Measurements from ENCODE around the gene LMLN. TPM values are rescaled to one million over a fixed set of nuclear protein-coding genes. Genes with fewer than 3 reads are reported as not detected.

The LMLN gene
- polyA plus RNA-seq, 2 donors: 1.3 to 2.4 TPM

- H3K36me3 ChIP-seq (ENCODE audit: control insufficient read depth in 2 of 2, insufficient read depth in 2 of 2, low read length in 1 of 2): no peaks in the 10 kb centered on the region
- H3K4me1 ChIP-seq (ENCODE audit: control insufficient read depth in 2 of 2, insufficient read depth in 2 of 2, low read length in 1 of 2): no peaks in the 10 kb centered on the region
- H3K27ac ChIP-seq (ENCODE audit: low read depth in 2 of 2, low read length in 1 of 2): no peak overlapping the region
- 70 to 79% methylated on average over 3 of the region's 3 CpGs for whole genome bisulfite sequencing, 2 donors
- H3K4me3 ChIP-seq (ENCODE audit: low read depth in 1 of 2, low read length in 2 of 2): no peak overlapping the region
- H3K9me3 ChIP-seq (ENCODE audit: control insufficient read depth in 2 of 2, insufficient read depth in 1 of 2, low read depth in 1 of 2, low read length in 1 of 2): no peaks in the 10 kb centered on the region
- no peaks in the 10 kb centered on the region for H3K27me3 ChIP-seq (ENCODE audit: control insufficient read depth in 1 of 2, insufficient read depth in 2 of 2, low read length in 2 of 2)
Observed at GRCh38 chr3:197970588-197970987, 10.6 kb downstream of the LMLN start.

DNA sequence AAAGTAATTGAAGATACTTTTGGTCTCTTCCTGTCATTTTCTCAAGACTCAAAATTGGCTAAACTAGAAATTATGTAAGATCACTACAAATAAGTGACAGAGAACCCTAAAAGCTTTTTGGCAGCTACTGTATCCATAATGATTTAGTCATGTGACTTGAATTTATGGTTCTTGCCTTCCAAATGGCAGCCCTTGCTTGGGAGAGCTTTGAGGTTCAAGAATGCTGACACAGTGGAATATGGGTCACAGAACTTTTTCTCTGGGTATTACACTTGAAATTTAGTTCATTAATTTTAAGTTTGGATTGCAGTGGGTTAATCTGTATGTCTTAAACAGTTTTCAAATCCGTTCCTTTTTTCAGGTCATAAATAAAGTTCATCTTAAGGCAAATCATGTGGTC, 14.0 kb downstream of the LMLN start:
- Histone ChIP-seq H3K4me3 (ENCODE audit: low read depth in 1 of 2, low read length in 2 of 2) (no peak overlapping the region), H3K36me3 (ENCODE audit: control insufficient read depth in 2 of 2, insufficient read depth in 2 of 2, low read length in 1 of 2) (no peaks in the 10 kb centered on the region), H3K4me1 (ENCODE audit: control insufficient read depth in 2 of 2, insufficient read depth in 2 of 2, low read length in 1 of 2) (no peaks in the 10 kb centered on the region), H3K27me3 (ENCODE audit: control insufficient read depth in 1 of 2, insufficient read depth in 2 of 2, low read length in 2 of 2) (no peaks in the 10 kb centered on the region), H3K9me3 (ENCODE audit: control insufficient read depth in 2 of 2, insufficient read depth in 1 of 2, low read depth in 1 of 2, low read length in 1 of 2) (no peaks in the 10 kb centered on the region), H3K27ac (ENCODE audit: low read depth in 2 of 2, low read length in 1 of 2) (no peak overlapping the region)
- WGBS, 2 donors: 74 to 87% methylated on average over 1 of the region's 1 CpG

DNA sequence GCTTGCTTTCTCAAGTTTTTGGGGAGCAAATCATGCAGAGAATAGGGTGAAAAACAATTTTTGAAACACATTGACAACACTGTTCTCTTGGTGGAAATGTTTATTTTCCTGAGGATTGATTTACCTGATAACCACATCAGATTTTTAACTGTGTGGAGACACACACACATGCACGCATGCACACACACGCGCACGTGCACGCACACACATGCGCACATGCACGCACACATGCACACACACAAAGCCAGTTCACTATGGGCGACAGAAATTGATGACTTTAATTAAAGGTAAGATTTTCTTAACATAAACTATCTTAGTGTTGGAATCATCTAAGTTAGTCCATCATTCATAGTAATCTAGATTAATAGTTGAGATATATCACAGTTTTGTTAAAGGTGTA, 15.3 kb downstream of the LMLN start:
- Histone ChIP-seq H3K4me3 (ENCODE audit: low read depth in 1 of 2, low read length in 2 of 2) (no peak overlapping the region), H3K27ac (ENCODE audit: low read depth in 2 of 2, low read length in 1 of 2) (no peak overlapping the region), H3K27me3 (ENCODE audit: control insufficient read depth in 1 of 2, insufficient read depth in 2 of 2, low read length in 2 of 2) (no peaks in the 10 kb centered on the region), H3K36me3 (ENCODE audit: control insufficient read depth in 2 of 2, insufficient read depth in 2 of 2, low read length in 1 of 2) (no peaks in the 10 kb centered on the region), H3K9me3 (ENCODE audit: control insufficient read depth in 2 of 2, insufficient read depth in 1 of 2, low read depth in 1 of 2, low read length in 1 of 2) (no peaks in the 10 kb centered on the region), H3K4me1 (ENCODE audit: control insufficient read depth in 2 of 2, insufficient read depth in 2 of 2, low read length in 1 of 2) (no peaks in the 10 kb centered on the region)
- WGBS, 2 donors: 97 to 98% methylated on average over 8 of the region's 8 CpGs

DNA sequence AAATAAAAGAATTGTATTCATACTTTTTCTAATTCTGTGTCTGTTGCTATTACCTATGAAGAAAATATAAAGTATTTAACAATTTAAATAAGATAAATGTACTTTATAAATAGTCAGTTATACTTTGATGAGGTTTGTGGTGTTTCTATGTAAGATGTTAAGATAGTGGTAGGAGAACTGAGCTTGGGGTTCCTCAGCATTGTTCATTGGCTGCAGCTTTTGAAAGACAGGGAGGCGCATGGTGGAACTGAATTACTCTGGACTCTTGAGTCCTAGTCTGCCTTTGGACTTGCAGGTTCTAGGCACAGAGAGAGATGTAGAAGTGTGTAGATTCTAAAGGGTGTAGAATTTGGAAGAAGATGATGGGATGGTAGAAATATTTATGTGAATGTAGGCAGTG, 23.1 kb downstream of the LMLN start:
- Histone ChIP-seq H3K4me3 (ENCODE audit: low read depth in 1 of 2, low read length in 2 of 2) (no peak overlapping the region), H3K27ac (ENCODE audit: low read depth in 2 of 2, low read length in 1 of 2) (no peak overlapping the region), H3K4me1 (ENCODE audit: control insufficient read depth in 2 of 2, insufficient read depth in 2 of 2, low read length in 1 of 2) (no peaks in the 10 kb centered on the region), H3K27me3 (ENCODE audit: control insufficient read depth in 1 of 2, insufficient read depth in 2 of 2, low read length in 2 of 2) (no peaks in the 10 kb centered on the region), H3K36me3 (ENCODE audit: control insufficient read depth in 2 of 2, insufficient read depth in 2 of 2, low read length in 1 of 2) (no peaks in the 10 kb centered on the region), H3K9me3 (ENCODE audit: control insufficient read depth in 2 of 2, insufficient read depth in 1 of 2, low read depth in 1 of 2, low read length in 1 of 2) (no peaks in the 10 kb centered on the region)
- 96 to 97% methylated on average over 1 of the region's 1 CpG for WGBS, 2 donors

DNA sequence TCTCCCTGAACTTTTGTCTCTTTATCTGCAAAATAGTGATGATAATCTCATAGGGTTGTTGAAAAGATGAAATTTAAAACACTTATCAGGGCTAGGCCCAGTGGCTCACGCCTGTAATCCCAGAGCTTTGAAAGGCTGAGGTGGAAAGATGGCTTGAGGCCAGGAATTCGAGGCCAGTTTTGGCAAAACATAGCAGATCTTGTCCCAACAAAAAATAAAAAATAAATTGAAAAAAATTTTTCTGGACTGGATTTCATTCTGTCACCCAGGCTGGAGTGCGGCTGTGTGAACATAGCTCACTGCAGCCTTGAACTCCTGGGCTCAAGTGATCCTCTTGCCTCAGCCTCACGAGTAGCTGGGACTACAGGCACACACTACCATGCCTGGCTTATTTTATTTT, 29.6 kb downstream of the LMLN start:
- Histone ChIP-seq H3K27ac (ENCODE audit: low read depth in 2 of 2, low read length in 1 of 2) (no peak overlapping the region), H3K27me3 (ENCODE audit: control insufficient read depth in 1 of 2, insufficient read depth in 2 of 2, low read length in 2 of 2) (no peaks in the 10 kb centered on the region), H3K4me1 (ENCODE audit: control insufficient read depth in 2 of 2, insufficient read depth in 2 of 2, low read length in 1 of 2) (no peaks in the 10 kb centered on the region), H3K9me3 (ENCODE audit: control insufficient read depth in 2 of 2, insufficient read depth in 1 of 2, low read depth in 1 of 2, low read length in 1 of 2) (no peaks in the 10 kb centered on the region), H3K36me3 (ENCODE audit: control insufficient read depth in 2 of 2, insufficient read depth in 2 of 2, low read length in 1 of 2) (peaks cover 0 to 6% of the 10 kb centered on the region in 2 donors), H3K4me3 (ENCODE audit: low read depth in 1 of 2, low read length in 2 of 2) (no peak overlapping the region)
- WGBS, 2 donors: 72 to 74% methylated on average over 4 of the region's 4 CpGs

- 68 to 98% methylated on average over 1 of the region's 1 CpG for WGBS, 2 donors
- no peak overlapping the region for H3K27ac ChIP-seq (ENCODE audit: low read depth in 2 of 2, low read length in 1 of 2)
- no peaks in the 10 kb centered on the region for H3K4me1 ChIP-seq (ENCODE audit: control insufficient read depth in 2 of 2, insufficient read depth in 2 of 2, low read length in 1 of 2)
- H3K36me3 ChIP-seq (ENCODE audit: control insufficient read depth in 2 of 2, insufficient read depth in 2 of 2, low read length in 1 of 2): peaks cover 0 to 6% of the 10 kb centered on the region in 2 donors
- H3K27me3 ChIP-seq (ENCODE audit: control insufficient read depth in 1 of 2, insufficient read depth in 2 of 2, low read length in 2 of 2): no peaks in the 10 kb centered on the region
- H3K9me3 ChIP-seq (ENCODE audit: control insufficient read depth in 2 of 2, insufficient read depth in 1 of 2, low read depth in 1 of 2, low read length in 1 of 2): no peaks in the 10 kb centered on the region
- H3K4me3 ChIP-seq (ENCODE audit: low read depth in 1 of 2, low read length in 2 of 2): no peak overlapping the region
Observed at GRCh38 chr3:197994736-197995135, 34.7 kb downstream of the LMLN start.

- 84 to 94% methylated on average over 5 of the region's 5 CpGs for WGBS, 2 donors
Observed at GRCh38 chr3:197996855-197997254, 36.8 kb downstream of the LMLN start.

DNA sequence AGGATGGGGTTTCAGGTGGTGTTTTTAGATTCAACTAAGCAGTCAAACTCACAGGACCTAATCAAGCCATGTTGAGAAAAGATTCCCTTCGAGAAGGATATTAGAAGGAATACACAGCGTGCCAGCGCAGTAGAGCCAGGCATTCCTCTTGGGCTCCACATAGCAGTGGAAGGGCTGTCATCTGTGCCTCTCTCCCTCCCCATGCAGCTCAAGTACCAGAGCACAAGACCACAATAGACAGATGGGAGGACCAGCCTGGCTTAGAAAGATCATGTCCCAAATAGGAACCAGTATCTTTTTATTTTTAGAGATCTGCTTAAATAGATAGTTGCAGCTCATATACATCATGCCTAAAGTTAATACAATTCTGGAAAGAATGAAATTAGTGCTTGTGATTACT, 37.9 kb downstream of the LMLN start:
- H3K27me3 ChIP-seq (ENCODE audit: control insufficient read depth in 1 of 2, insufficient read depth in 2 of 2, low read length in 2 of 2): no peaks in the 10 kb centered on the region
- H3K4me3 ChIP-seq (ENCODE audit: low read depth in 1 of 2, low read length in 2 of 2): no peak overlapping the region
- peaks cover 0 to 4% of the 10 kb centered on the region in 2 donors for H3K36me3 ChIP-seq (ENCODE audit: control insufficient read depth in 2 of 2, insufficient read depth in 2 of 2, low read length in 1 of 2)
- no peaks in the 10 kb centered on the region for H3K4me1 ChIP-seq (ENCODE audit: control insufficient read depth in 2 of 2, insufficient read depth in 2 of 2, low read length in 1 of 2)
- no peaks in the 10 kb centered on the region for H3K9me3 ChIP-seq (ENCODE audit: control insufficient read depth in 2 of 2, insufficient read depth in 1 of 2, low read depth in 1 of 2, low read length in 1 of 2)
- 97 to 100% methylated on average over 3 of the region's 3 CpGs for WGBS, 2 donors
- no peak overlapping the region for H3K27ac ChIP-seq (ENCODE audit: low read depth in 2 of 2, low read length in 1 of 2)

More at GRCh38 chr3:197996855-197997254, 36.8 kb downstream of the LMLN start:
- Histone ChIP-seq H3K9me3 (ENCODE audit: control insufficient read depth in 2 of 2, insufficient read depth in 1 of 2, low read depth in 1 of 2, low read length in 1 of 2) (no peaks in the 10 kb centered on the region), H3K27me3 (ENCODE audit: control insufficient read depth in 1 of 2, insufficient read depth in 2 of 2, low read length in 2 of 2) (no peaks in the 10 kb centered on the region), H3K4me3 (ENCODE audit: low read depth in 1 of 2, low read length in 2 of 2) (no peak overlapping the region), H3K36me3 (ENCODE audit: control insufficient read depth in 2 of 2, insufficient read depth in 2 of 2, low read length in 1 of 2) (peaks cover 0 to 4% of the 10 kb centered on the region in 2 donors), H3K27ac (ENCODE audit: low read depth in 2 of 2, low read length in 1 of 2) (no peak overlapping the region), H3K4me1 (ENCODE audit: control insufficient read depth in 2 of 2, insufficient read depth in 2 of 2, low read length in 1 of 2) (no peaks in the 10 kb centered on the region)

DNA sequence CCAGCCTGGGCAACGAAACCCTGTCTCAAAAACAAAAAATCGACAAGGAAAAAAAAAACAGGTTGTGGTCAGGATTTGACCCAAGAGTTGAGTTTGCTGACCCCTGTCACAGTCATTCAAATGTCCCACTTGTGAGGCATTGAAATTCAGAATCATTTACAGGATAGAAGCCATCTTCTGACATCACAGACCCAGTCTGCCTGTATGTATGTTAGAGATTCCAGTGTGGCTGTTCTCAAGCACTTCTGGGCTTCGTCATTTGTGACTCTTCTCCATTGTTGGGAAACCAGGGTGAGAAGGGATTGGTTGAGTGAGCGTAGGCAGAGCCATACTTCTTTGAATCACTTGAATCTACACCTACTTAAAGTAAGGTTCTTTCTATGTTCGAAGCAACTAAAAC, 57.1 kb downstream of the LMLN start:
- Histone ChIP-seq H3K27me3 (ENCODE audit: control insufficient read depth in 1 of 2, insufficient read depth in 2 of 2, low read length in 2 of 2) (no peaks in the 10 kb centered on the region), H3K4me1 (ENCODE audit: control insufficient read depth in 2 of 2, insufficient read depth in 2 of 2, low read length in 1 of 2) (no peaks in the 10 kb centered on the region), H3K9me3 (ENCODE audit: control insufficient read depth in 2 of 2, insufficient read depth in 1 of 2, low read depth in 1 of 2, low read length in 1 of 2) (no peaks in the 10 kb centered on the region), H3K36me3 (ENCODE audit: control insufficient read depth in 2 of 2, insufficient read depth in 2 of 2, low read length in 1 of 2) (no peaks in the 10 kb centered on the region), H3K4me3 (ENCODE audit: low read depth in 1 of 2, low read length in 2 of 2) (no peak overlapping the region), H3K27ac (ENCODE audit: low read depth in 2 of 2, low read length in 1 of 2) (no peak overlapping the region)
- WGBS, 2 donors: 94 to 95% methylated on average over 5 of the region's 5 CpGs

DNA sequence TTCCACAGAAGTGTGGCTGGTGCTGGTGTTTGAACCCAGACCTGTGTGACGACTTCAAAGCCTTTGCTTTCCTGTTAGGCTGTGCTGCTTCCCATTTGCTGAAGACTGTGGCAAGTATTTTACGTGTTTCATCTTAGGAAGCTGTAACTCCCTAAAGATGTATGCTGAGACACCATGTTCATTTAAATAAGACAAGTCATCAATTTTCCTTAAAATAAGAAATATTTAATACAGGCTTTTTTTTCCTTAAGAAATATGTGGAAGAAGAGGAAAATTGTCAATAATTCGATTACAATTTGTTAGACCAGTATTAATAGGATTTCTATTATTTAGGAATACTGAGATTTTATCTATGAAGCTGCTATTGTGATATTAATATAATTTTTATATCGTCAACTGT, 58.4 kb downstream of the LMLN start:
- Histone ChIP-seq H3K27ac (ENCODE audit: low read depth in 2 of 2, low read length in 1 of 2) (no peak overlapping the region), H3K36me3 (ENCODE audit: control insufficient read depth in 2 of 2, insufficient read depth in 2 of 2, low read length in 1 of 2) (peaks cover 0 to 2% of the 10 kb centered on the region in 2 donors), H3K4me1 (ENCODE audit: control insufficient read depth in 2 of 2, insufficient read depth in 2 of 2, low read length in 1 of 2) (no peaks in the 10 kb centered on the region), H3K27me3 (ENCODE audit: control insufficient read depth in 1 of 2, insufficient read depth in 2 of 2, low read length in 2 of 2) (no peaks in the 10 kb centered on the region), H3K4me3 (ENCODE audit: low read depth in 1 of 2, low read length in 2 of 2) (no peak overlapping the region), H3K9me3 (ENCODE audit: control insufficient read depth in 2 of 2, insufficient read depth in 1 of 2, low read depth in 1 of 2, low read length in 1 of 2) (no peaks in the 10 kb centered on the region)
- 88 to 90% methylated on average over 4 of the region's 4 CpGs for WGBS, 2 donors
